ENCODE measurements around the gene SYT11.
A peak's percentile ranks its signal among the peaks of the same experiment; 100 is the strongest.
"Not testable (repeated sequence)": the region's sequence is repeated elsewhere in the genome, so short reads cannot be mapped to it uniquely, and the experiment has no call there.

The SYT11 gene

GRCh38 chr1:155904261-155904660 lies 44.9 kb downstream of the SYT11 start:
- no peak for DNase-seq

- peak; percentile 21 to 58 for DNase-seq
Measured at GRCh38 chr1:155909894-155910293, 50.5 kb downstream of the SYT11 start.

GRCh38 chr1:155910621-155911121 lies 51.3 kb downstream of the SYT11 start:
- peak; percentile 13 to 29 for DNase-seq

- peak; percentile 88 to 89 for DNase-seq
Measured at GRCh38 chr1:155911156-155912055, 52.0 kb downstream of the SYT11 start, which contains the start of gene RIT1. Gene RIT1, minus strand, starts transcription at chr1:155911349. Its CDS starts 588 bp downstream, at chr1:155910761.

GRCh38 chr1:155912056-155912536 lies 52.7 kb downstream of the SYT11 start:
- DNase-seq = no peak

- no peak for DNase-seq
Measured at GRCh38 chr1:155913969-155914757, 54.8 kb downstream of the SYT11 start.

- no peak for DNase-seq
Measured at GRCh38 chr1:155918660-155919059, 59.3 kb downstream of the SYT11 start.

GRCh38 chr1:155919801-155920200 lies 60.4 kb downstream of the SYT11 start:
- no peak for DNase-seq

- DNase-seq = no peak
Measured at GRCh38 chr1:155920717-155921116, 61.4 kb downstream of the SYT11 start.

- DNase-seq = no peak
Measured at GRCh38 chr1:155925506-155925905, 66.1 kb downstream of the SYT11 start.

- no peak for DNase-seq
Measured at GRCh38 chr1:155929057-155929456, 69.7 kb downstream of the SYT11 start.

GRCh38 chr1:155930725-155931124 lies 71.4 kb downstream of the SYT11 start:
- not testable (repeated sequence) for DNase-seq

- no peak for DNase-seq
Measured at GRCh38 chr1:155931332-155932038, 72.1 kb downstream of the SYT11 start.

- no peak for DNase-seq
Measured at GRCh38 chr1:155932081-155932480, 72.7 kb downstream of the SYT11 start.

GRCh38 chr1:155932487-155932886 lies 73.1 kb downstream of the SYT11 start:
- no peak for DNase-seq

- no peak for DNase-seq
Measured at GRCh38 chr1:155933591-155934096, 74.3 kb downstream of the SYT11 start.

- peak; percentile 97 to 98 for DNase-seq
Measured at GRCh38 chr1:155934097-155934935, 74.9 kb downstream of the SYT11 start, which contains the start of gene KHDC4. Gene KHDC4, minus strand, starts transcription at chr1:155934413. Its CDS starts 40 bp downstream, at chr1:155934373.

Measured in CD4-positive, alpha-beta T cell treated with Interleukin-1 beta for 1 hour (primary cell).